Endothelial cell of umbilical vein (primary cell): ENCODE measurements around the gene SLC7A10.

Experiments used
- EZH2 ChIP-seq: IDR thresholded peaks from 2 replicates; pipeline ENCODE4 v1.6.1; 2012; ENCODE audit warnings: borderline replicate concordance, low read depth, mild to moderate bottlenecking, moderate library complexity, low read length, inconsistent platforms; ENCODE audit not compliant: severe bottlenecking
- POLR2A ChIP-seq: IDR thresholded peaks from 2 replicates; pipeline ENCODE4 v1.6.1; 2012; ENCODE audit warnings: low read depth, mild to moderate bottlenecking, control low read depth, low read length
- TF ChIP-seq, protein P1 (sequence below), 2 donors: IDR thresholded peaks; 1 replicate in 1 of 2; 2 replicates in 1 of 2; pipeline ENCODE4 v1.5.1; 2011; ENCODE audit warnings: low read length in 2 of 2, mild to moderate bottlenecking in 2 of 2, moderate library complexity in 2 of 2, control low read depth in 1 of 2, inconsistent platforms in 1 of 2, low read depth in 1 of 2; ENCODE audit not compliant: insufficient read depth in 1 of 2; ENCODE audit errors: extremely low read depth in 1 of 2

DNA sequence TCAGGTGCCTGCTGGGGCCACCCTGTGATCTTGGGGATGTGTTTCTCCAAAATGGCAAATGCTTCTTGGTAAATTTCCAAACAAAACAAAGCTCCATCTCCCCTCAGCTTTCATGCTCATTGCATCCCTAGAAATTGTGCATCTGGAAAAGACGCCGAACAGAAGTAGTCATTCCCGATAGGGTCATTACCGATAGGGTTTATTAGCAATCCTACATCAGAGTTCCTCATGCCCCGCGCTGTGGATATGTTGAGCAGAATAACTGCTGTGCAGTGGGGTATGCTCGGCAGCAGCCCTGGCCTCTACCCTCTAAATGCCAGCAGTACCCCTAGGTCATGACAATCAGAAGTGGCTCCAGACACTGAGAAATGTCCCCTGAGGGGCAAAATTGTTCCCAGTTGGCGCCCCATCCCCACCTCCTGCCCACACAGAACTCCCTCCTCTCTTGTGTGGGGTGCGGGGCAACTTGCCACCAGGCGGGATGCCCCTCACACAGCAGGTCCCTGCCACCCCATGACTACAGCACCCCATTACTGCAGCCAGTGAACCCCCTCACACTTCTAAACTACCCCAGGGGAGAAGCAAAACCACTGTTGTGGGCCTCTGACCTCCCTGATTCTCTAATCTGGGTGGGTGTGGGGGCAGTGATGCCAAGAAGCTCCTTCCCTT lies 13.0 kb upstream of the SLC7A10 start:
- TF ChIP-seq EZH2 (no peak), POLR2A (no peak)
- TF ChIP-seq, protein P1, sequence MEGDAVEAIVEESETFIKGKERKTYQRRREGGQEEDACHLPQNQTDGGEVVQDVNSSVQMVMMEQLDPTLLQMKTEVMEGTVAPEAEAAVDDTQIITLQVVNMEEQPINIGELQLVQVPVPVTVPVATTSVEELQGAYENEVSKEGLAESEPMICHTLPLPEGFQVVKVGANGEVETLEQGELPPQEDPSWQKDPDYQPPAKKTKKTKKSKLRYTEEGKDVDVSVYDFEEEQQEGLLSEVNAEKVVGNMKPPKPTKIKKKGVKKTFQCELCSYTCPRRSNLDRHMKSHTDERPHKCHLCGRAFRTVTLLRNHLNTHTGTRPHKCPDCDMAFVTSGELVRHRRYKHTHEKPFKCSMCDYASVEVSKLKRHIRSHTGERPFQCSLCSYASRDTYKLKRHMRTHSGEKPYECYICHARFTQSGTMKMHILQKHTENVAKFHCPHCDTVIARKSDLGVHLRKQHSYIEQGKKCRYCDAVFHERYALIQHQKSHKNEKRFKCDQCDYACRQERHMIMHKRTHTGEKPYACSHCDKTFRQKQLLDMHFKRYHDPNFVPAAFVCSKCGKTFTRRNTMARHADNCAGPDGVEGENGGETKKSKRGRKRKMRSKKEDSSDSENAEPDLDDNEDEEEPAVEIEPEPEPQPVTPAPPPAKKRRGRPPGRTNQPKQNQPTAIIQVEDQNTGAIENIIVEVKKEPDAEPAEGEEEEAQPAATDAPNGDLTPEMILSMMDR (IDR thresholded peaks at IDR 0.05; ENCODE audit: extremely low read depth in 1 of 2, insufficient read depth in 1 of 2, low read depth in 1 of 2, low read length in 2 of 2): no peak
